Measurements from ENCODE around the gene PAN3.

PAN3 gene

DNA sequence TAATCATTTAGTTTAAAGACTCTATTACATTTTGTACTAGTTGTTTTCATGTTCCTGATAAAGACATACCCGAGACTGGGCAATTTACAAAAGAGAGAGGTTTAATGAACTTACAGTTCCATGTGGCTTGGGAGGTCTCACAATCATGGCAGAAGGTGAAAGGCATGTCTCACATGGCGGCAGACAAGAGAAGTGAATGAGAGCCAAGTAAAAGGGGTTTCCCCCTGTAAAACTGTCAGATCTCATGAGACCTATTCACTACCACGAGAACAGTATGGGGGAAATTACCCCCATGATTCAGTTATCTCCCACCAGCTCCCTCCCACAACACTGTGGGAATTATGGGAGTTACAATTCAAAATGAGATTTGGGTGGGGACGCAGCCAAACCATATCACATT is 129.2 kb downstream of the PAN3 start:
- FAIRE-seq (no peak), DNase-seq (ENCODE audit: insufficient read length, low spot score) (no peak)
- no peak for TF ChIP-seq POLR2A (IDR thresholded peaks at IDR 0.05; ENCODE audit: low read depth, low read length)

- DNase-seq (ENCODE audit: insufficient read length, low spot score) (no peak), FAIRE-seq (no peak)
- no peak for TF ChIP-seq POLR2A (IDR thresholded peaks at IDR 0.05; ENCODE audit: low read depth, low read length)
Observed at GRCh38 chr13:28268800-28269223, 130.5 kb downstream of the PAN3 start.

- TF ChIP-seq POLR2A (IDR thresholded peaks at IDR 0.05; ENCODE audit: low read depth, low read length), result no peak
- DNase-seq (ENCODE audit: insufficient read length, low spot score) (no peak), FAIRE-seq (no peak)
Observed at GRCh38 chr13:28271056-28271840, 132.9 kb downstream of the PAN3 start.

- DNase-seq (ENCODE audit: insufficient read length, low spot score), result no peak
- TF ChIP-seq POLR2A (IDR thresholded peaks at IDR 0.05; ENCODE audit: low read depth, low read length), result no peak
- no peak for FAIRE-seq
Observed at GRCh38 chr13:28273919-28274318, 135.6 kb downstream of the PAN3 start.

- no peak for FAIRE-seq
Observed at GRCh38 chr13:28282451-28282850, 144.1 kb downstream of the PAN3 start.

GRCh38 chr13:28283600-28283999 is 145.3 kb downstream of the PAN3 start:
- FAIRE-seq, result no peak
- TF ChIP-seq POLR2A (IDR thresholded peaks at IDR 0.05; ENCODE audit: low read depth, low read length), result no peak
- DNase-seq (ENCODE audit: insufficient read length, low spot score), result no peak

More at GRCh38 chr13:28282451-28282850, 144.1 kb downstream of the PAN3 start:
- no peak for TF ChIP-seq POLR2A (IDR thresholded peaks at IDR 0.05; ENCODE audit: low read depth, low read length)
- DNase-seq (ENCODE audit: insufficient read length, low spot score), result no peak

DNA sequence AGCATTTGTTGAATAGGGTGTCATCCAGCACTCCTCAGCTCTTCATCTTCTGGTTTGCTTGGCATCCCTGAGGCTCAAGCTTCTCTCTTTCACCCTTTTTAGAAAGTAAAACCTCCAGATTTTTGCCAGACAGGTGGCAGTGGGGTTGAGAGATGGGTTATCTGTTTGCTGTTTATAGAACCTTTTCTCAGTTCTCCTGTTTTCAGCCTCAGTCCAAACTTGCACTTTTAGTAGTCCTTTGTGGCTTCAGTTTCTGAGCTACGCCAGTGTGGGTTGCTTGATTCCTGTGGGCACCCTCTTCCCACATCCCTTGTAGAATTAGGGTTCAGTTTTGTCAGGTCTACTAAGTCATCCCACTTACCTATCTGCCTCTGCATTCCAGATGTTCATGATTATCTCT is 147.9 kb downstream of the PAN3 start:
- TF ChIP-seq POLR2A (IDR thresholded peaks at IDR 0.05; ENCODE audit: low read depth, low read length), result no peak
- DNase-seq (ENCODE audit: insufficient read length, low spot score) (no peak), FAIRE-seq (no peak)

- no peak for FAIRE-seq
- no peak for DNase-seq (ENCODE audit: insufficient read length, low spot score)
- TF ChIP-seq POLR2A (IDR thresholded peaks at IDR 0.05; ENCODE audit: low read depth, low read length), result no peak
Observed at GRCh38 chr13:28297341-28297740, 159.0 kb downstream of the PAN3 start.

GRCh38 chr13:28299916-28300315 is 161.6 kb downstream of the PAN3 start:
- DNase-seq (ENCODE audit: insufficient read length, low spot score) (no peak), FAIRE-seq (no peak)
- no peak for TF ChIP-seq POLR2A (IDR thresholded peaks at IDR 0.05; ENCODE audit: low read depth, low read length)

- TF ChIP-seq POLR2A (IDR thresholded peaks at IDR 0.05; ENCODE audit: low read depth, low read length), result no peak
- FAIRE-seq (no peak), DNase-seq (ENCODE audit: insufficient read length, low spot score) (no peak)
Observed at GRCh38 chr13:28301839-28302238, 163.5 kb downstream of the PAN3 start.

DNA sequence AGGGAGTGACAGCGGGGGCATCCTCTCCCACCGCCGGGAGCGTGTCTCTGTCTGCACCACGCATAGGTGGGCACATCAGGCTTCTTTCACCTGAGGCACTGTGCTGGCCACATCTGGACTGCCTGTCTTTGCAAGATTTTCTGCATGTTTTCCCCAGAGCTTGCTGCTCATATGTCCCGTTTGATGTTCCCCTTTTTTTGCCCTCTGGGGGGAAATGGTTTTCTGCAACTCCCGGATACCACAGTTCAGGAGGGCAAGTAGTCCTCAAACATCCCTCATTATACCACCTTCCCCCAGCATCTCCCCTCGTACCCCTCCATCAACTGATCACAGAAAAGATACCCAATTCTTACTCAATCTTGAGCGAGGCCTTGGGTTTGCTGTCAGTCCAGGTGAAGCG is 168.0 kb downstream of the PAN3 start:
- no peak for DNase-seq (ENCODE audit: insufficient read length, low spot score)
- TF ChIP-seq POLR2A (IDR thresholded peaks at IDR 0.05; ENCODE audit: low read depth, low read length), result no peak
- no peak for FAIRE-seq

DNA sequence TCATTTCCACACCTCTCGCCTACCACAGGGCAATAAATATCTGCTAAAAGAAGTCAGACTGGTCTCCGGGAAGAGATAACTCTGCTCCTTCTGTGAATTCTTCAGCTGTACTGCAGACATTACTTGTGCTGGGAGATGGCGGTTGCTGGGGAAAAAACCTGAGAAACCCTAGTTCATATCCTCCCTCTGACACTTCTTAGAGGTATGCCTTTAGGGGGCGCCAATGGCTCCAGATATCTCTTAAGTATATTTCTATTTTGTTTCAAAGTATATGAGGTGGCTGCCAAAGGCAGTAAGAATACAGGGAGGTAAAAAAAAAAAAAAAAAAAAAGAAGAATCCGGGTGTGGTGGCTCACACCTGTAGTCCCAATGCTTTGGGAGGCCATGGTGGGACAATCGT is 175.2 kb downstream of the PAN3 start:
- TF ChIP-seq POLR2A (IDR thresholded peaks at IDR 0.05; ENCODE audit: low read depth, low read length), result no peak
- DNase-seq (ENCODE audit: insufficient read length, low spot score), result no peak
- FAIRE-seq, result no peak

GRCh38 chr13:28314879-28315278 is 176.5 kb downstream of the PAN3 start:
- no peak for TF ChIP-seq POLR2A (IDR thresholded peaks at IDR 0.05; ENCODE audit: low read depth, low read length)
- FAIRE-seq, result no peak
- DNase-seq (ENCODE audit: insufficient read length, low spot score), result no peak

DNA sequence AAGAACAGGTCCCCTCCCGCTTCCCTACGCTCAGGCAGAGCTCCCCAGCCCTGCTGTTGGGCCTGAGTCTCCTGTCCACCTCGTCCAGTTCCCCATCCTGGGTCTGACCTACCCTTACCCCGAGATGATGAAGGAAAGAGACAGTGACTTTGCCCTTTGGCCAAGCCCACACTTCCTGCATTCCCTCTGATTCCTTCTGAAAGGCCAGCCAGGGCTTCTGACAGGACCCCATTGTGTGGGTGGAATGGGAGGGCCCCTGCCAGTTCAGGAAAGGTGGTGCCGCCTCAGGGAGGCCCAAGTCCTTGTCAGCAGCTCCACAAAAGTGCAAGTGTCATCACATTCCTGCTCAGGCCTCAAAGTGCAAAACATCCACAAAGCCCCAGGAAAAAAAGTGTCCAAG is 177.8 kb downstream of the PAN3 start:
- DNase-seq (ENCODE audit: insufficient read length, low spot score) (no peak), FAIRE-seq (no peak)
- no peak for TF ChIP-seq POLR2A (IDR thresholded peaks at IDR 0.05; ENCODE audit: low read depth, low read length)

- FAIRE-seq, result no peak
- no peak for TF ChIP-seq POLR2A (IDR thresholded peaks at IDR 0.05; ENCODE audit: low read depth, low read length)
- no peak for DNase-seq (ENCODE audit: insufficient read length, low spot score)
Observed at GRCh38 chr13:28316836-28317235, 178.5 kb downstream of the PAN3 start.

All from H54 (cell line).